Mammary epithelial cell (primary cell): ENCODE data around the gene PPP1R12B.

Source experiments
- EZH2 ChIP-seq: IDR thresholded peaks from 2 replicates; pipeline ENCODE4 v1.6.1; 2012; ENCODE audit warnings: low read length, inconsistent platforms, borderline replicate concordance
- TF ChIP-seq, protein P1 (sequence below), 2 donors: IDR thresholded peaks in 1 of 2; conservative IDR thresholded peaks in 1 of 2; 2 replicates each; pipeline ENCODE4 v1.5.1; 2011 to 2012; ENCODE audit warnings: inconsistent platforms in 2 of 2, low read length in 2 of 2, mild to moderate bottlenecking in 2 of 2, control low read depth in 1 of 2, low read depth in 1 of 2; ENCODE audit not compliant: insufficient read depth in 1 of 2; ENCODE audit errors: extremely low read depth in 1 of 2

DNA sequence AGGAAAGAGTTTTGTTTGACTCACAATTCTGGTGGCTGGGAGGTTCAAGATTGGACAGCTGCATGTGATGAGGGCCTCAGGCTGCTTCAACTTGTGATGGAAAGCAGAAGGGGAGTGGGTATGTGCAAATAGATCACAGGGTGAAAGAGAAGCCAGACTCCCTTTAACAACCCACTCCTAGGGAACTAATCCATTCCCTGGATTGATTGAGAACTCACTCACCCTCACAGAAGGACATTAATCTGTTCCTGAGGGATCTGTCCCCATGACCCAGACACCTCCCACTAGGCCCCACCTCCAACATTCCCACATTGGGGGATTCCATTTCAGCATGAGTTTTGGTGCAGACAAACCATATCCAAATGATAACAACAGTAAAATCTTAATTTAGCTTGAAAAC, 32.3 kb upstream of the PPP1R12B start:
- TF ChIP-seq, protein P1, sequence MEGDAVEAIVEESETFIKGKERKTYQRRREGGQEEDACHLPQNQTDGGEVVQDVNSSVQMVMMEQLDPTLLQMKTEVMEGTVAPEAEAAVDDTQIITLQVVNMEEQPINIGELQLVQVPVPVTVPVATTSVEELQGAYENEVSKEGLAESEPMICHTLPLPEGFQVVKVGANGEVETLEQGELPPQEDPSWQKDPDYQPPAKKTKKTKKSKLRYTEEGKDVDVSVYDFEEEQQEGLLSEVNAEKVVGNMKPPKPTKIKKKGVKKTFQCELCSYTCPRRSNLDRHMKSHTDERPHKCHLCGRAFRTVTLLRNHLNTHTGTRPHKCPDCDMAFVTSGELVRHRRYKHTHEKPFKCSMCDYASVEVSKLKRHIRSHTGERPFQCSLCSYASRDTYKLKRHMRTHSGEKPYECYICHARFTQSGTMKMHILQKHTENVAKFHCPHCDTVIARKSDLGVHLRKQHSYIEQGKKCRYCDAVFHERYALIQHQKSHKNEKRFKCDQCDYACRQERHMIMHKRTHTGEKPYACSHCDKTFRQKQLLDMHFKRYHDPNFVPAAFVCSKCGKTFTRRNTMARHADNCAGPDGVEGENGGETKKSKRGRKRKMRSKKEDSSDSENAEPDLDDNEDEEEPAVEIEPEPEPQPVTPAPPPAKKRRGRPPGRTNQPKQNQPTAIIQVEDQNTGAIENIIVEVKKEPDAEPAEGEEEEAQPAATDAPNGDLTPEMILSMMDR (conservative IDR thresholded peaks at IDR 0.05 in 1 of 2, IDR thresholded peaks at IDR 0.05 in 1 of 2; ENCODE audit: extremely low read depth in 1 of 2, insufficient read depth in 1 of 2, low read depth in 1 of 2, low read length in 2 of 2): no peak
- no peak for TF ChIP-seq EZH2
